ENCODE results near the gene TMEM42.

Gene TMEM42

DNA sequence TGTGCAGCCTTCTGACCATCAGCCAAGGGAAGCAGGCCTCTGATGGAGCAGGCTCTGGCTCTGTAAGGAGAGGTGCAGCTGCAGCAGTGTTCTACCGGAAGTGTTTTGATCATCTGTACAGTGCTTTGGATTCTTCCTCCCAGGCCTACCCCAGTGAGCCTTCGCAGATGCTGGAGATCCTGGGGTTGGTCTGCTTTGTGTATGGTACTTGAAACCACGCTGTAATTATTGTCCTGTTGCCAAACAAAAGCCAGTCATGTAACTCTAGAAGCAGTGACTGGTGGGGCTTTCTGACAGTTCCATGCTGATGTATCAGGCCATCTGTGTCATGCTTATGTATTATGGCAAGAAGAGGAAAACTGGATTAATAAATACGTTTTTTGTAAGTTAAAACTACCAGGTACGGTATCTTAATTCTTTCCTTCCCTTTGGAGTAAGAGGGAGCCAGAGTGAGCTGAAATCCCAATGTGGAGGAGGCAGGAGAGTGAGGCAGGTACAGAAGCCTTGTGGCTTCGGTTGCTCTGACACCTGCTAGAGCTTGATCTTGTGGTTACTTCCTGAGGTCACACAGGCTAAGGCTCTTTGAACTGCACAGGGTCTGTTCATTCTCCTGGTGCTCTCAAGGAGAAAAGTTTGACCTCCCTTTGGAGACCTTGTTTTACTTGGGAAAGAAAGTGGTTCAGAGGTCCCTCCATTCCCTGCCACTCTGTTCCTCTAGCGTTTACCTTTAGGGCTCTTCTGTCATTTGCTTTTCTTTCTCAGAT lies 3.7 kb downstream of the TMEM42 start:
- no peak overlapping the region for H3K27ac ChIP-seq
- H3K27me3 ChIP-seq: no peaks in the 10 kb centered on the region
- TF ChIP-seq, protein P1, sequence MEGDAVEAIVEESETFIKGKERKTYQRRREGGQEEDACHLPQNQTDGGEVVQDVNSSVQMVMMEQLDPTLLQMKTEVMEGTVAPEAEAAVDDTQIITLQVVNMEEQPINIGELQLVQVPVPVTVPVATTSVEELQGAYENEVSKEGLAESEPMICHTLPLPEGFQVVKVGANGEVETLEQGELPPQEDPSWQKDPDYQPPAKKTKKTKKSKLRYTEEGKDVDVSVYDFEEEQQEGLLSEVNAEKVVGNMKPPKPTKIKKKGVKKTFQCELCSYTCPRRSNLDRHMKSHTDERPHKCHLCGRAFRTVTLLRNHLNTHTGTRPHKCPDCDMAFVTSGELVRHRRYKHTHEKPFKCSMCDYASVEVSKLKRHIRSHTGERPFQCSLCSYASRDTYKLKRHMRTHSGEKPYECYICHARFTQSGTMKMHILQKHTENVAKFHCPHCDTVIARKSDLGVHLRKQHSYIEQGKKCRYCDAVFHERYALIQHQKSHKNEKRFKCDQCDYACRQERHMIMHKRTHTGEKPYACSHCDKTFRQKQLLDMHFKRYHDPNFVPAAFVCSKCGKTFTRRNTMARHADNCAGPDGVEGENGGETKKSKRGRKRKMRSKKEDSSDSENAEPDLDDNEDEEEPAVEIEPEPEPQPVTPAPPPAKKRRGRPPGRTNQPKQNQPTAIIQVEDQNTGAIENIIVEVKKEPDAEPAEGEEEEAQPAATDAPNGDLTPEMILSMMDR (IDR thresholded peaks at IDR 0.05): no peak
- H3K4me1 ChIP-seq: peaks cover 0 to 12% (median 8%) of the 10 kb centered on the region in 4 donors
- no peak overlapping the region for H3K4me3 ChIP-seq
- peaks cover 0 to 10% (median 3%) of the 10 kb centered on the region in 3 donors for H3K36me3 ChIP-seq
- intact Hi-C loops (cut with DNase I; ENCODE audit: low total_unique reads): no loop called here
- H3K9me3 ChIP-seq: no peaks in the 10 kb centered on the region
- DNase-seq: no peak

DNA sequence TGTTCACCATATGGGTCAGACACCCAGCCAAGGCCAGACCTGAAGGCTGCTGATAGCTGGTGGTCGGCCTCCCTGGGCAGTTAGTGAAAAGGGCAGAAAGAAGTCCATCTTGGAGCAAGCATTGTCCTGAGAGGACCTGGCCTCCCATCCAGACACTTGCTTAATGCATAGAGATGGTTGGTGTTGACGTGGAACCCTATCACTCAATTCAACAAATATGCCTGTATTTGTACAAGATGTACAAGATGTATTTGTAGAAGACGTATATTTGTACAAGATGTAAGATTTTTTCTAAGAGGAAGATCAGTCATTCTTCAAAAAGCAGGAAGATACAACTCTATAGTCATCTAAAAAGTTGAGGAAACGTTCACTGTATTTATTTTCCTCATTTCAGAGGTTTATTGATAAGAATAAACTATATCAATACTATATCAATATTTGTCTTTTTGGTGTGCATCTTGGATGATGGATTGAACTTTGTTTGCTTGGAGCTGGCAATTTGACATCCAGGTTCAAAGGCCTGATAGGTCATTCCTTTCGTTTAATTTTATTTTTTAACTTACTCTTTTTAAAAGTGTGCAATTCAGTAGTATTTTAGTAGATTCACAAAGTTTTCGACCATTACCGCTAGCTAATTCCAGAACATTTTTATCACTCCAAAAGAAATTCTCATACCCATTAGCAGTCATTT lies 5.9 kb downstream of the TMEM42 start:
- Histone ChIP-seq H3K9me3 (no peaks in the 10 kb centered on the region), H3K27ac (no peak overlapping the region), H3K4me3 (no peak overlapping the region), H3K36me3 (peaks cover 0 to 10% (median 3%) of the 10 kb centered on the region in 3 donors), H3K27me3 (no peaks in the 10 kb centered on the region), H3K4me1 (peaks cover 0 to 6% (median 4%) of the 10 kb centered on the region in 4 donors)
- no peak for DNase-seq
- intact Hi-C loops (cut with DNase I; ENCODE audit: low total_unique reads): no loop called here
- TF ChIP-seq, protein P1 (IDR thresholded peaks at IDR 0.05): no peak

DNA sequence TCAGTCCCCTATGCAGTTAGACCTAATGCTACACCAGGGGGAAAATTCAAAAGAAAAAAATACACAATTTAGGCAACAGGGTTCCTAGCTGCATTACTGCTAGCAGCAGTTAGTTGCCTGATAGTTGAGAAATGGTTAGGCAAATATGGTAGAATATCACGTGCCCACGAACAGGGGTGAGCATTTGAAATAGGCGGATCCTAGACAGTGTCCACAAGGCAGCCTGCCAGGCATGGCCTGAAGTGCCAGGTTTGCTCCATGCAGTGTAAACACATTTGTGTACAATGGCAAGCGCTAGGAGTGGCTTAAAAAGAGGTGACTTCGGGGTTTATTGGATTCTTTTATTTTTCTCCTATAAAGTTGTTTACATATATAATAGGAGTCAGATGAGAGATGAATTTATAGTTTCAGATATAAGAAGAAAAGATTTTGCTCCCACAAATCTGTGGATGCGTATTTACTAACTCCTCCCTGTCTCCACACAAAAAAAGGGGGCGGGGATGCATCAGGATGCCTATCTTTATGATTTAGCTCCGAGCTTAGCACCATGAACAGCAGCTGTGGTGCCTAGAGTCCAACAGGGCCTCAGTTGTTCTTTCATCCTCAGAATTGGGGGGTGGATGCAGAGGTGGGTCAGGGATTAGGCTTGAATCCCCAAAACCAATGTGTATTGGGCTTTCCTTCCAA lies 8.8 kb downstream of the TMEM42 start:
- DNase-seq: no peak
- TF ChIP-seq, protein P1 (IDR thresholded peaks at IDR 0.05): no peak

DNA sequence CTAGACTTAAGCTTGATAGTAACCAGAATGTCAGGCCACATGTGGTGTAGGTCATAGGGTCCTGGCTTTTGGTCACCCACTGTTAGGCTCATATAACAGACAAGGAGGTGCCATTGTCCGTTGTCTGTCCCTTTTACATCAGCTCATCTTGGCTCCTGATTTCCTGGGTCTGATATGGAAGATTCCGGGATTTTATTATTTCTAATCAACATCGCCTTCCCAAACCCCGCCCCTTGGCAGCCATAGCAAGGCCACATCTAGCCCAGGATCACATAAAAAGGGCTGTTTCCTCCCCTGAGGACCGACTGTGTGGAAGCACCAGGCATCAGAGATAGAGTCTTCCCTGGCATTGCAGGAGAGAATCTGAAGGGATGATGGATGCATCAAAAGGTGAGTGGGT lies 12.6 kb downstream of the TMEM42 start, which contains the start of gene TGM4:
TGM4 (plus strand) TSS at position 301 of the 400 bp plus-strand sequence; CDS start at position 372, 71 bp downstream.
- Histone ChIP-seq H3K36me3 (no peaks in the 10 kb centered on the region), H3K4me1 (no peaks in the 10 kb centered on the region), H3K4me3 (no peak within 1 kb of the TSS), H3K27ac (no peak within 1 kb of the TSS), H3K27me3 (no peaks in the 10 kb centered on the region), H3K9me3 (no peaks in the 10 kb centered on the region)
- DNase-seq: no peak
- TF ChIP-seq, protein P1 (IDR thresholded peaks at IDR 0.05): no peak
- intact Hi-C loops (cut with DNase I; ENCODE audit: low total_unique reads): no loop called here

More for the DNA sequence above, 8.8 kb downstream of the TMEM42 start:
- H3K36me3 ChIP-seq: peaks cover 0 to 10% (median 0%) of the 10 kb centered on the region in 3 donors
- H3K27me3 ChIP-seq: no peaks in the 10 kb centered on the region
- no peak overlapping the region for H3K4me3 ChIP-seq
- H3K9me3 ChIP-seq: no peaks in the 10 kb centered on the region
- no peak overlapping the region for H3K27ac ChIP-seq
- H3K4me1 ChIP-seq: no peaks in the 10 kb centered on the region
- intact Hi-C loops (cut with DNase I; ENCODE audit: low total_unique reads): no loop called here

DNA sequence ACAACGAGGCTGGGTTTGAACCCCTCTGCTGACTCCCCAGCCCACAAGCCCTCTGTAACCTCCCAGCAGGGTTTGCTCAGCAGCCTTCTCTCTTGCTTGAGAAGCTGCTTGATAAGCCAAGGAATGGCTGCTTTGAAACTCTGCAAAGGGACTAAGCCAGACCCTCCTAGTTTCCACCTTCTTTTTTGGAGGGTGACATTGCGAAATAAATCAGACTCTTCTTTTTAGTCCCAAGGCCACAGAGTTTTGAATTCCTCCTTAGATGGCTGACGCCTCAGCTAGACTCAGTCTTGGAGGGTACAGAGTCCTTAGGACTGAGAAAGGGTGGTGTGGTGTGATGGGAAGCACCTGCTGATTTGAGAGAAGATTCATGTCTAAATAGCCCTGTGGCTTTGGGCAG lies 13.9 kb downstream of the TMEM42 start:
- intact Hi-C loops (cut with DNase I; ENCODE audit: low total_unique reads): no loop called here
- no peak for DNase-seq
- TF ChIP-seq, protein P1 (IDR thresholded peaks at IDR 0.05): no peak
- Histone ChIP-seq H3K27ac (no peak overlapping the region), H3K9me3 (no peaks in the 10 kb centered on the region), H3K27me3 (no peaks in the 10 kb centered on the region), H3K4me3 (no peak overlapping the region), H3K4me1 (no peaks in the 10 kb centered on the region), H3K36me3 (no peaks in the 10 kb centered on the region)
